ENCODE results near the gene ATP6V0B.

The ATP6V0B gene

DNA sequence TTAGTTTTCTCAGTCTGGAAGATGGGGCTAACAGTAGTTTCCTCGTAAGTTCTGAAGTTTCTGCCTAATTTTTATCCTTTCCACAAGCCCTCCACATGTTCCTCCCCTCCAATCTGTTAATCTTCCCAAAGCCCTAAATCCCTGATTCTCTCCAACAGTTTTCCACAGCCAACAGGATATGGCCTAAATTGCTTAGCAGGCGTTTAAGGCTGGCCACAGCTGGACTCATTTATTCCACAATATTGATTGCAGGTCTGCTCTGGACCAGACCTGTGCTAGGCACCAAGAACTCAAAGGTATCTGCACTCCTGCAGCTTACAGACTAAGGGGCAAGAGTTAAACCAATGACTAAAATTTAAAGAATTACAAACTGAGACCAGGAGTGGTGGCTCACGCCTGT, 52.6 kb downstream of the ATP6V0B start:
- TF ChIP-seq, protein P1, sequence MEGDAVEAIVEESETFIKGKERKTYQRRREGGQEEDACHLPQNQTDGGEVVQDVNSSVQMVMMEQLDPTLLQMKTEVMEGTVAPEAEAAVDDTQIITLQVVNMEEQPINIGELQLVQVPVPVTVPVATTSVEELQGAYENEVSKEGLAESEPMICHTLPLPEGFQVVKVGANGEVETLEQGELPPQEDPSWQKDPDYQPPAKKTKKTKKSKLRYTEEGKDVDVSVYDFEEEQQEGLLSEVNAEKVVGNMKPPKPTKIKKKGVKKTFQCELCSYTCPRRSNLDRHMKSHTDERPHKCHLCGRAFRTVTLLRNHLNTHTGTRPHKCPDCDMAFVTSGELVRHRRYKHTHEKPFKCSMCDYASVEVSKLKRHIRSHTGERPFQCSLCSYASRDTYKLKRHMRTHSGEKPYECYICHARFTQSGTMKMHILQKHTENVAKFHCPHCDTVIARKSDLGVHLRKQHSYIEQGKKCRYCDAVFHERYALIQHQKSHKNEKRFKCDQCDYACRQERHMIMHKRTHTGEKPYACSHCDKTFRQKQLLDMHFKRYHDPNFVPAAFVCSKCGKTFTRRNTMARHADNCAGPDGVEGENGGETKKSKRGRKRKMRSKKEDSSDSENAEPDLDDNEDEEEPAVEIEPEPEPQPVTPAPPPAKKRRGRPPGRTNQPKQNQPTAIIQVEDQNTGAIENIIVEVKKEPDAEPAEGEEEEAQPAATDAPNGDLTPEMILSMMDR (IDR thresholded peaks at IDR 0.05; ENCODE audit: control extremely low read depth, extremely low read depth, low read depth, missing control alignments), result no peak
- ChIA-PET CTCF (interaction anchor here (1.4 to 3.7 kb wide), 3 partner anchors 8 to 22 kb away, joined by 4 to 20 read pairs (median 12); no protein-coding TSS in a partner anchor), POLR2A (no interaction called here)
- no peak for DNase-seq (ENCODE audit: extremely low spot score)
